ENCODE results near the gene GPC6. TPM values are rescaled to one million over a fixed set of nuclear protein-coding genes. Genes with fewer than 3 reads are reported as not detected.

The GPC6 gene
- 11.1 and 15.8 TPM in 2 replicates for total RNA-seq

GRCh38 chr13:93226623-93227279 lies at the start of gene GPC6:
Gene GPC6 (plus strand): TSS chr13:93226807.

